Nephron progenitor cell (in vitro differentiated cells): ENCODE measurements around the gene GCK.

Experiments used
- DNase-seq: peaks from one replicate; pipeline ENCODE4 v3.0.0; 2021
- H3K27ac Mint-ChIP-seq: 2 replicates; pipeline ENCODE4 v1.8.0; 2021; ENCODE audit warnings: mild to moderate bottlenecking, moderate library complexity, mixed read lengths
- H3K27me3 Mint-ChIP-seq: 2 replicates; pipeline ENCODE4 v1.8.0; 2021; ENCODE audit warnings: mild to moderate bottlenecking, low read depth, mixed read lengths; ENCODE audit not compliant: poor library complexity
- H3K36me3 Mint-ChIP-seq: 2 replicates; pipeline ENCODE4 v1.8.0; 2021; ENCODE audit warnings: low read depth, mixed read lengths
- H3K4me1 Mint-ChIP-seq: 2 replicates; pipeline ENCODE4 v1.8.0; 2021; ENCODE audit warnings: mixed read lengths
- H3K4me3 Mint-ChIP-seq: 2 replicates; pipeline ENCODE4 v1.8.0; 2021; ENCODE audit warnings: mild to moderate bottlenecking, moderate library complexity, mixed read lengths
- H3K9me3 Mint-ChIP-seq: 2 replicates; pipeline ENCODE4 v1.8.0; 2021; ENCODE audit warnings: mild to moderate bottlenecking, moderate library complexity, mixed read lengths
- CTCF ChIP-seq: fragments of 200-600 bp; sonication (generic); IDR thresholded peaks from 2 replicates; pipeline ENCODE4 v1.5.0; 2021; ENCODE audit warnings: antibody characterized with exemption

GCK gene

GRCh38 chr7:44104860-44105771, 84.1 kb downstream of the GCK start:
- Mint-ChIP-seq H3K4me3 (peak overlapping the region; percentile 84), H3K9me3 (no peaks in the 10 kb centered on the region), H3K36me3 (peaks cover 4% of the 10 kb centered on the region), H3K27ac (peak overlapping the region; percentile 87), H3K27me3 (peaks cover 13% of the 10 kb centered on the region), H3K4me1 (peaks cover 33% of the 10 kb centered on the region)
- TF ChIP-seq CTCF: no peak
- peak; percentile 45 for DNase-seq

GRCh38 chr7:44103923-44104859, 85.0 kb downstream of the GCK start, which contains the start of gene AEBP1:
AEBP1 (plus strand) TSS chr7:44104345; CDS start chr7:44104666, 321 bp downstream.
- H3K4me1 Mint-ChIP-seq: peaks cover 40% of the 10 kb centered on the region
- H3K9me3 Mint-ChIP-seq: no peaks in the 10 kb centered on the region
- TF ChIP-seq CTCF: no peak
- H3K27ac Mint-ChIP-seq: peak within 1 kb of the TSS; percentile 87
- H3K27me3 Mint-ChIP-seq: peaks cover 13% of the 10 kb centered on the region
- DNase-seq: peak; percentile 65
- H3K36me3 Mint-ChIP-seq: peaks cover 4% of the 10 kb centered on the region
- peak within 1 kb of the TSS; percentile 84 for H3K4me3 Mint-ChIP-seq

- Mint-ChIP-seq H3K27ac (no peak overlapping the region), H3K36me3 (peaks cover 4% of the 10 kb centered on the region), H3K4me3 (peak overlapping the region; percentile 78), H3K9me3 (no peaks in the 10 kb centered on the region), H3K4me1 (peaks cover 40% of the 10 kb centered on the region), H3K27me3 (peaks cover 13% of the 10 kb centered on the region)
- no peak for DNase-seq
- no peak for TF ChIP-seq CTCF
These were observed 85.7 kb downstream of the GCK start for GRCh38 chr7:44103566-44103922.

- no peak overlapping the region for H3K27ac Mint-ChIP-seq
- no peak for TF ChIP-seq CTCF
- H3K4me3 Mint-ChIP-seq: peak overlapping the region; percentile 78
- peaks cover 13% of the 10 kb centered on the region for H3K27me3 Mint-ChIP-seq
- peaks cover 40% of the 10 kb centered on the region for H3K4me1 Mint-ChIP-seq
- H3K9me3 Mint-ChIP-seq: no peaks in the 10 kb centered on the region
- peaks cover 4% of the 10 kb centered on the region for H3K36me3 Mint-ChIP-seq
- no peak for DNase-seq
These were observed 86.2 kb downstream of the GCK start for GRCh38 chr7:44102846-44103565.

GRCh38 chr7:44101966-44102845, 87.0 kb downstream of the GCK start:
- Mint-ChIP-seq H3K36me3 (peaks cover 4% of the 10 kb centered on the region), H3K4me1 (peaks cover 41% of the 10 kb centered on the region), H3K27ac (no peak overlapping the region), H3K9me3 (no peaks in the 10 kb centered on the region), H3K27me3 (peaks cover 13% of the 10 kb centered on the region), H3K4me3 (peak overlapping the region; percentile 59)
- TF ChIP-seq CTCF: no peak
- no peak for DNase-seq
